Measurements from ENCODE around the gene CBX4. TPM values are rescaled to one million over a fixed set of nuclear protein-coding genes. Genes with fewer than 3 reads are reported as not detected.

CBX4 gene
- total RNA-seq, 1 donor from 2014 or later: 2.7 TPM

DNA sequence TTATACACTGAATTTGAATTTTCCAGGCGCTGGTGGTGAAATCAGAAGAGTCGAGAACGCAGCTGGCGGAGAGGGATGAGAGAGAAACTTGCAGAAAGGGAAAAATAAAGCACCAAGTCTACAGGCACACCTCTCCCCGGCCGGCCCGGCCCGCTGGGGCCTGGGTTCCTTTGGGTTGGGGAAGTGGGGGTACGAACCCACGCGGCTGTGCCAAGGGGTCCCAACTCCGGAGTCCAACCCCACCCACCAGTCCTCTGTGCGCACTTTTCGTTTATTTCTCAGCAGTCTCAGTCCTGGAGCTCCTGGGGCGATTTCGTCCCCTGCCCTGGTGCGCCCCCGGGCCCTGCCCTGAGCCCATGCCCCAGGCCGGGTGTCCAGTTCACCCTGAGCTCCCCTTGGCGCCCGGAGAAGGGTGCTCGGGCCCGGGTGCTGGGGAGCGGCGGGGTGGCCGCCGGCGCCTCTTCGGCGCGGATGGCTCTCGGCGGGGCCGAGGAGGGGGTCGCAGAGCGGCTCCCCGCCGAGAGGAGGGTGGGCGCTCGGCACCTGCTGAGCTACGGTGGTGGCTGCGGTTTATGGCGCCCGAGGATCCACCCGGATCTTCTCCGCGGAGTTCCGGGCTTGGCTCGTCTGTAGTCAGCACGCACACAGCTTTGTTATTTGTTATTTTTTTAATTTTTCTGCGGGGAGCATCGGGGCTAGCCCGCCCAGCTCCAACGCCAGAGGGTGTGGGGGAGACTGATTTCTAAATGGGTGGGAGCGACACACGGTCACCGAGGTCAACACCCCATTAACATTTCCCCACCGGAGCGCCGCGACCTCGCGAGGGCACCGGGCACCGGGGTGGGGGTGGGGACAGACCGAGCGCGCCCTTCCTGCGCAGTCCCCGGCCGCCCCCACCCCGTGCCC, 26.6 kb downstream of the CBX4 start:
- Mint-ChIP-seq H3K4me3 (peak overlapping the region; percentile 84), H3K4me1 (peaks cover 28% of the 10 kb centered on the region), H3K9me3 (no peaks in the 10 kb centered on the region), H3K36me3 (peaks cover 1% of the 10 kb centered on the region), H3K27me3 (ENCODE audit: insufficient read depth, low read depth) (peaks cover 54% of the 10 kb centered on the region), H3K27ac (peak overlapping the region; percentile 80)
- DNase-seq (ENCODE audit: low spot score): peak; percentile 44
- H3K79me2 ChIP-seq (ENCODE audit: low read depth): no peaks in the 10 kb centered on the region
- H3K9ac ChIP-seq: no peak overlapping the region
- TF ChIP-seq, protein P1, sequence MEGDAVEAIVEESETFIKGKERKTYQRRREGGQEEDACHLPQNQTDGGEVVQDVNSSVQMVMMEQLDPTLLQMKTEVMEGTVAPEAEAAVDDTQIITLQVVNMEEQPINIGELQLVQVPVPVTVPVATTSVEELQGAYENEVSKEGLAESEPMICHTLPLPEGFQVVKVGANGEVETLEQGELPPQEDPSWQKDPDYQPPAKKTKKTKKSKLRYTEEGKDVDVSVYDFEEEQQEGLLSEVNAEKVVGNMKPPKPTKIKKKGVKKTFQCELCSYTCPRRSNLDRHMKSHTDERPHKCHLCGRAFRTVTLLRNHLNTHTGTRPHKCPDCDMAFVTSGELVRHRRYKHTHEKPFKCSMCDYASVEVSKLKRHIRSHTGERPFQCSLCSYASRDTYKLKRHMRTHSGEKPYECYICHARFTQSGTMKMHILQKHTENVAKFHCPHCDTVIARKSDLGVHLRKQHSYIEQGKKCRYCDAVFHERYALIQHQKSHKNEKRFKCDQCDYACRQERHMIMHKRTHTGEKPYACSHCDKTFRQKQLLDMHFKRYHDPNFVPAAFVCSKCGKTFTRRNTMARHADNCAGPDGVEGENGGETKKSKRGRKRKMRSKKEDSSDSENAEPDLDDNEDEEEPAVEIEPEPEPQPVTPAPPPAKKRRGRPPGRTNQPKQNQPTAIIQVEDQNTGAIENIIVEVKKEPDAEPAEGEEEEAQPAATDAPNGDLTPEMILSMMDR (IDR thresholded peaks at IDR 0.05): no peak
- TF ChIP-seq EZH2phosphoT487 (IDR thresholded peaks at IDR 0.05) (peak; percentile 96), EZH2 (IDR thresholded peaks at IDR 0.05) (peak; percentile 98)
- no peaks in the 10 kb centered on the region for H3K36me3 ChIP-seq
- peaks cover 97% of the 10 kb centered on the region for H3K27me3 ChIP-seq
- no peaks in the 10 kb centered on the region for H3K9me3 ChIP-seq (ENCODE audit: low read depth)
- H3F3A ChIP-seq (ENCODE audit: low read depth): peaks cover 46% of the 10 kb centered on the region
- no peak overlapping the region for H2AFZ ChIP-seq (replicated peaks)
- H3K4me1 ChIP-seq: peaks cover 44% of the 10 kb centered on the region
- H3K4me2 ChIP-seq: peak overlapping the region; percentile 75
- H4K20me1 ChIP-seq (ENCODE audit: low read depth): peaks cover 25% of the 10 kb centered on the region
- H3K4me3 ChIP-seq: peak overlapping the region; percentile 40
- H3K27ac ChIP-seq: no peak overlapping the region

DNA sequence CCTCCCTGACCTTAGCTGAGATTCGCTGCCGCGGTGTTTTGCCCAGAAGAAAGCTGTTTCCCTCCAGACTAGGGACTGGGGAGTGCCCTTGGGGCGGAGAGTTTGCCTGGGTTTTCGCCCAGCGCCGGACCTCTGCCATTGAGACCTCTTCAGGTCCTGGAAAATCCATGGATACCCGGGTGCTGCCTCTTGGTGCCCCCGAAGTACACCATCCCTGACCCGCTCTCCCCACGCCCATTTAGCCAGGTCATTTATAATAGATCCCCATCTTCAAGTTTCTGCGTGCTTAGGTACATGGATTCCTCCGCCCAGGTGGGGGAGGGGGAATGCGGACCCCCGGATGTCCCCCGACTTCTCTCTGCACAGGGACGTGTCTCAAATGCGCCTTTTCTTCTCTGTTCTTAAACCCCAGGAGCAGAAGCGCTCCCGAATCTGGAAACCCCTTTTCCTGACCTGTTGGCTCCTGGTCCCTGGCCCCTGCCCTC, 27.3 kb downstream of the CBX4 start:
- Histone ChIP-seq H2AFZ (replicated peaks) (no peak overlapping the region), H4K20me1 (ENCODE audit: low read depth) (peaks cover 30% of the 10 kb centered on the region), H3K79me2 (ENCODE audit: low read depth) (no peaks in the 10 kb centered on the region), H3K4me2 (peak overlapping the region; percentile 77), H3K9me3 (ENCODE audit: low read depth) (no peaks in the 10 kb centered on the region), H3K9ac (no peak overlapping the region), H3F3A (ENCODE audit: low read depth) (peaks cover 47% of the 10 kb centered on the region), H3K4me3 (peak overlapping the region; percentile 38), H3K27me3 (peaks cover 97% of the 10 kb centered on the region), H3K36me3 (no peaks in the 10 kb centered on the region), H3K27ac (no peak overlapping the region), H3K4me1 (peaks cover 44% of the 10 kb centered on the region)
- Mint-ChIP-seq H3K9me3 (no peaks in the 10 kb centered on the region), H3K4me3 (peak overlapping the region; percentile 84), H3K27ac (peak overlapping the region; percentile 80), H3K27me3 (ENCODE audit: insufficient read depth, low read depth) (peaks cover 55% of the 10 kb centered on the region), H3K36me3 (no peaks in the 10 kb centered on the region), H3K4me1 (peaks cover 30% of the 10 kb centered on the region)
- peak; percentile 97 for TF ChIP-seq EZH2phosphoT487 (IDR thresholded peaks at IDR 0.05)
- TF ChIP-seq EZH2 (IDR thresholded peaks at IDR 0.05): no peak
- peak; percentile 36 for DNase-seq (ENCODE audit: low spot score)

- Histone ChIP-seq H3K4me1 (peaks cover 47% of the 10 kb centered on the region), H3K27me3 (peaks cover 97% of the 10 kb centered on the region), H3K4me2 (peak overlapping the region; percentile 77), H2AFZ (replicated peaks) (no peak overlapping the region), H3F3A (ENCODE audit: low read depth) (peaks cover 50% of the 10 kb centered on the region), H4K20me1 (ENCODE audit: low read depth) (peaks cover 34% of the 10 kb centered on the region), H3K27ac (no peak overlapping the region), H3K4me3 (peak overlapping the region; percentile 38), H3K79me2 (ENCODE audit: low read depth) (no peaks in the 10 kb centered on the region), H3K9ac (no peak overlapping the region), H3K36me3 (no peaks in the 10 kb centered on the region), H3K9me3 (ENCODE audit: low read depth) (no peaks in the 10 kb centered on the region)
- Mint-ChIP-seq H3K4me3 (peak overlapping the region; percentile 84), H3K9me3 (no peaks in the 10 kb centered on the region), H3K36me3 (no peaks in the 10 kb centered on the region), H3K27me3 (ENCODE audit: insufficient read depth, low read depth) (peaks cover 56% of the 10 kb centered on the region), H3K4me1 (peaks cover 36% of the 10 kb centered on the region), H3K27ac (peak overlapping the region; percentile 88)
- TF ChIP-seq EZH2phosphoT487 (IDR thresholded peaks at IDR 0.05): peak; percentile 75
- TF ChIP-seq, protein P1 (IDR thresholded peaks at IDR 0.05): peak; percentile 33
- peak; percentile 84 for TF ChIP-seq EZH2 (IDR thresholded peaks at IDR 0.05)
- peak; percentile 57 for DNase-seq (ENCODE audit: low spot score)
Measured at GRCh38 chr17:79811011-79811867, 28.0 kb downstream of the CBX4 start.
